Lung (tissue), 12 donors: ENCODE results near the gene GUCD1. TPM values are rescaled to one million over a fixed set of nuclear protein-coding genes. Genes with fewer than 3 reads are reported as not detected.
A peak's percentile ranks its signal among the peaks of the same experiment; 100 is the strongest.
"Not testable (repeated sequence)": the region's sequence is repeated elsewhere in the genome, so short reads cannot be mapped to it uniquely, and the experiment has no call there.

ENCODE experiments used
- ATAC-seq: fragments of 200-7000 bp; cut with Tn5 transposase; one replicate; pipeline ENCODE4 v1.9.1; 2020; ENCODE audit warnings: moderate number of reproducible peaks; ENCODE audit not compliant: insufficient read depth, low FRiP score
- DNase-seq, 3 donors: peaks; one replicate each; pipeline ENCODE4 v3.0.0-alpha.2; 2013 to 2017
- H3K27ac ChIP-seq, 2 donors: one replicate each; pipeline ENCODE4 v1.5.1; 2013; ENCODE audit warnings: mild to moderate bottlenecking in 2 of 2, moderate library complexity in 2 of 2, control low read depth in 1 of 2, inconsistent platforms in 1 of 2, low read depth in 1 of 2, low read length in 1 of 2
- H3K27me3 ChIP-seq, 3 donors: one replicate each; pipeline ENCODE4 v1.5.1; 2013; ENCODE audit warnings: low read length in 2 of 3; ENCODE audit not compliant: control insufficient read depth in 3 of 3, insufficient read depth in 3 of 3
- H3K36me3 ChIP-seq, 4 donors: one replicate each; pipeline ENCODE4 v1.5.1; 2013; ENCODE audit warnings: low read length in 4 of 4, mild to moderate bottlenecking in 1 of 4, moderate library complexity in 1 of 4; ENCODE audit not compliant: control insufficient read depth in 4 of 4, insufficient read depth in 4 of 4
- H3K4me1 ChIP-seq, 5 donors: one replicate each; pipeline ENCODE4 v1.5.1; 2013; ENCODE audit warnings: low read length in 5 of 5, mild to moderate bottlenecking in 2 of 5, moderate library complexity in 1 of 5; ENCODE audit not compliant: control insufficient read depth in 5 of 5, insufficient read depth in 5 of 5
- H3K4me3 ChIP-seq: one replicate; pipeline ENCODE4 v1.5.1; 2013; ENCODE audit warnings: mild to moderate bottlenecking, control low read depth, moderate library complexity
- H3K9ac ChIP-seq, 2 donors: one replicate each; pipeline ENCODE4 v1.5.1; 2013; ENCODE audit warnings: low read length in 2 of 2, control low read depth in 1 of 2; ENCODE audit not compliant: insufficient read depth in 1 of 2
- H3K9me3 ChIP-seq, 4 donors: one replicate each; pipeline ENCODE4 v1.5.1; 2013; ENCODE audit warnings: low read length in 3 of 4, mild to moderate bottlenecking in 1 of 4, moderate library complexity in 1 of 4; ENCODE audit not compliant: control insufficient read depth in 4 of 4, insufficient read depth in 3 of 4
- WGBS, 2 donors: extraction: QIAGEN DNeasy Blood & Tissue Kit; methylation state at CpG; one replicate each; pipeline ENCODE4 v1.1.7; 2013; 5-methylcytosine and 5-hydroxymethylcytosine counted together
- polyA plus RNA-seq, 2 donors: library from polyadenylated mRNA; stranded (reverse); fragments of 200-250 nt; gene quantifications; one replicate each; pipeline ENCODE4 v1.2.1, GENCODE V29; 2013
- total RNA-seq, 2 donors: library from RNA; depleted of rRNA in 1 of 2; stranded (reverse); fragments of >200 nt in 1 of 2; gene quantifications; one replicate each; pipeline ENCODE4 v1.2.1, GENCODE V29; 2014 to 2021
- TF ChIP-seq, protein P1 (sequence below): IDR thresholded peaks from 2 replicates; pipeline ENCODE4 v1.5.1; 2012; ENCODE audit warnings: mild to moderate bottlenecking; ENCODE audit errors: control extremely low read depth, extremely low read depth
- donor health status: control.
- donor health status: control.
- donor health status: Bipolar disorder and iron deficiency.
- donor health status: healthy.
- donor health status: DM: yes; HTN: yes; CAD: no.

The GUCD1 gene
- total and polyA plus RNA-seq, 4 donors: 87.8 to 130 (median 107) TPM

DNA sequence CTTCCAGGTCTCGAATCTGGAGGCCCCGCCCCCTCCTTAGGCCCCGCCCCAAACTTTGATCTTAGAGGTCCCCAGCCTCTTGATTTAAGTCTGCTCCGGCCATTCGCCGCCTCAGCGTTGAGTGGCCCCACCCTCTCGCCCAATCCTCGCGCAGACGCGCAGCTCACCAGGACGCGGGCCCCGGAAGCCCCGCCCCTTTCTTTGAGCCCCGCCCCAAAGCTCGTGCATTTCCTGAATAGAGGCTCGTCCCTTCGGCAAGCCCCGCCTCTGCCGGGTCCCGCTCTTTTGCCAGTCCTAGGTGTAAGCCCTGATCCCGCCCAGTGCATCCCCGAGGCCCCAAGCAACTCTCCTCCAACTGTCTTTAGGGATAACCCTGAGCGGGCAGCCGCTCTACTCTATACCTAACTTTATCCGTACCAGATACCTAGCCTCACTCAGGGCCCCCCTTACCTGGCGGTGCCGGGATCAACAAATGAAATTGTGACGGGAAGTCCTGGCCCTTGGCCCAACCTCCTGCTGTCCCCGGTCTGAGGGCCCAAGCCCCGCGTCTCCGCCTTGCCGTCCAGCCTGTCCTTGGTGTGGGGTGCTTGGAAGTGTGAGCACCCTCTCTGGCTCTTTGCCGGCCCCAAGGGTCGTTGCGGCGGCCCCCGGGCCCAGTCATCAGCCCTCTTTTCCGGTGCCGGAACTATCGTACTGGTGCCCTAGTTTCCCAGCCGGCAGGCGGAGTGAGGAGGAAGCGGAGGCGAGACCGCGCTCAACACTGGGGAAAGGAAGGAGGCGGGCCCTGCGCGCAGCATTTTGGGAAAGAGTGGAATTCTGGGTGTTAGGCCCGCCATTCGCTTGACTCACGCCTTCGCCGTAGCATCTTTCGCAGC lies 464 bp upstream of the GUCD1 start, which contains the start of gene SNRPD3:
TSS of gene SNRPD3 (plus strand) at position 835 of the 875 bp plus-strand sequence. CDS start 1,676 bp downstream, outside the sequence.
- H3K4me1 ChIP-seq: peaks cover 11 to 24% (median 19%) of the 10 kb centered on the region in 5 donors
- ATAC-seq (peak; percentile 94), DNase-seq (peak; percentile 100)
- peak within 1 kb of the TSS; percentile 76 to 84 for H3K9ac ChIP-seq
- H3K9me3 ChIP-seq: no peaks in the 10 kb centered on the region
- TF ChIP-seq, protein P1, sequence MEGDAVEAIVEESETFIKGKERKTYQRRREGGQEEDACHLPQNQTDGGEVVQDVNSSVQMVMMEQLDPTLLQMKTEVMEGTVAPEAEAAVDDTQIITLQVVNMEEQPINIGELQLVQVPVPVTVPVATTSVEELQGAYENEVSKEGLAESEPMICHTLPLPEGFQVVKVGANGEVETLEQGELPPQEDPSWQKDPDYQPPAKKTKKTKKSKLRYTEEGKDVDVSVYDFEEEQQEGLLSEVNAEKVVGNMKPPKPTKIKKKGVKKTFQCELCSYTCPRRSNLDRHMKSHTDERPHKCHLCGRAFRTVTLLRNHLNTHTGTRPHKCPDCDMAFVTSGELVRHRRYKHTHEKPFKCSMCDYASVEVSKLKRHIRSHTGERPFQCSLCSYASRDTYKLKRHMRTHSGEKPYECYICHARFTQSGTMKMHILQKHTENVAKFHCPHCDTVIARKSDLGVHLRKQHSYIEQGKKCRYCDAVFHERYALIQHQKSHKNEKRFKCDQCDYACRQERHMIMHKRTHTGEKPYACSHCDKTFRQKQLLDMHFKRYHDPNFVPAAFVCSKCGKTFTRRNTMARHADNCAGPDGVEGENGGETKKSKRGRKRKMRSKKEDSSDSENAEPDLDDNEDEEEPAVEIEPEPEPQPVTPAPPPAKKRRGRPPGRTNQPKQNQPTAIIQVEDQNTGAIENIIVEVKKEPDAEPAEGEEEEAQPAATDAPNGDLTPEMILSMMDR: no peak
- peak within 1 kb of the TSS; percentile 97 for H3K4me3 ChIP-seq
- peak within 1 kb of the TSS; percentile 97 to 99 for H3K27ac ChIP-seq
- peaks cover 0 to 27% (median 26%) of the 10 kb centered on the region in 4 donors for H3K36me3 ChIP-seq
- H3K27me3 ChIP-seq: no peaks in the 10 kb centered on the region
- 0 to 1% methylated on average over 59 of the region's 59 CpGs for WGBS, 2 donors

DNA sequence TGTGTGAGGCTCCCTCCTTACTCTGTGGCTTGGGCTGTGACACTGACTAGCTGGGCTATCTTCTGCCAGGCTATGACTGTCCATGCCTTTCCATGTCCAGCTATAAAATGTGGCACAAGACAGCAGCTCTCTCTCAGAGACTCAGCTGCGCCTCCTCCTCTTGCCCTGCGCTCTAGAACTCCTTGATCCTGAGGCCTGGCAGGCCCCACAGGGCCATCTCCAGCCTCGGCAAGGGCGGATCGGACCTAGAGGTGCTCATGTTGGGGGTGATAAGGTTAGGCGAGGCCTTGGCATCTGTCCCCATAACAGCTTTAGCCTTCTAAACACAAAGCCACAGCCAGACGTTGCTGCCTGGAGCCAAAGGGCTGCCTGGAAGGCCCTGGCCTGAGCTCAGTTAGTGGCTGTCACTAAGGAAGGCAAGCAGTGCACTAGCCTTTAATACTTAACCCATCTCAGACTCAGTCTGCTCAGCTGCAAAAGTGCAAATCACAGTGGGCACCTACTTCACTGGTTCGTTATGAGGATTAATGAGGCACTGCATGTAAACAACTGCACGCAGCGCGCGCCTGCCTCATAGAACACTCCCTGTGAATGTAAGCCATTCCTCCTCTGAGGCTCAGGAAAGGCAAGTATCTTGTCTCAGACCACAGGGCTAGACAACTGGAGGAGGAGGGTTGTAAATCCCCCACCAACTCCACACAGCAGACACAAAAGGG lies 1.2 kb downstream of the GUCD1 start:
- Histone ChIP-seq H3K36me3 (peaks cover 0 to 26% (median 23%) of the 10 kb centered on the region in 4 donors), H3K27me3 (no peaks in the 10 kb centered on the region), H3K9ac (peak overlapping the region; percentile 58 to 76), H3K9me3 (no peaks in the 10 kb centered on the region), H3K4me1 (peaks cover 8 to 24% (median 19%) of the 10 kb centered on the region in 5 donors), H3K27ac (peak overlapping the region; percentile 96 to 97), H3K4me3 (peak overlapping the region; percentile 88)
- TF ChIP-seq, protein P1: no peak
- no peak for DNase-seq
- no peak for ATAC-seq
- 35 to 62% methylated on average over 12 of the region's 12 CpGs for WGBS, 2 donors

DNA sequence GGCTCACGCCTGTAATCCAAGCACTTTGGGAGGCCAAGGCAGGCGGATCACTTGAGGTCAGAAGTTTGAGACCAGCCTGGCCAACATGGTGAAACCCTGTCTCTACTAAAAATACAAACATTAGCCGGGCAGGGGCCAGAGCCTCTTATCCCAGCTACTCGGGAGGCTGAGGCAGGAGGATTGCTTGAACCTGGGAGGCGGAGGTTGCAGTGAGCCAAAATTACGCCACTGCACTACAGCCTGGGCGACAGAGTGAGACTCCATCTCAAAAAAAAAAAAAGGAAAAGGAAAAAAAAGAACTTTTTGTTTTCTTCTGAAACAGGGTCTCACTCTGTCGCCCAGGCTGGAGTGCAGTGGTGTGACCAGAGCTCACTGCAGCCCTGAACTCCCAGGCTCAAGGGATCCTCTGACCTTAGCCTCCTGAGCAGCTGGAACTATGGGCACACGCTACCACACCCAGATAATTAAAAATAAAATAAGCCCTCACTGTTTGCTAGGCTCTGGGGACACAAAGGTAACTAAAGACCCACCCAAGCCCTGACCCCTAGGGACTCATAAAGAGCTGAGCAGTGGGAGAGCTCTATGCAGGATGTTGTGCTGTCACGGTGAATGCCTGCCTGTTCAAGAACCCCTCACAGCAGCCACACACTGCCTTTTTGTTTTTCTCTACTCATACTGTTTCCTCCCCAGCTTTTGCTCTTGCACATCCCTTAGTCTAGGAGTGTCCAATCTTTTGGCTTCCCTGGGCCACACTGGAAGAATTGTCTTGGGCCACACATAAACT lies 2.2 kb downstream of the GUCD1 start:
- Histone ChIP-seq H3K4me1 (peaks cover 8 to 24% (median 17%) of the 10 kb centered on the region in 5 donors), H3K9ac (peak overlapping the region in 1 of 2 donors; percentile 58), H3K36me3 (peaks cover 0 to 26% (median 19%) of the 10 kb centered on the region in 4 donors), H3K27ac (peak overlapping the region; percentile 14 to 96)
- H3K4me3 ChIP-seq, ATAC-seq, H3K9me3 ChIP-seq, DNase-seq, H3K27me3 ChIP-seq: not testable (repeated sequence)
- 87 to 94% methylated on average over 10 of the region's 10 CpGs for WGBS, 2 donors
